Measurements from ENCODE around the gene ATRAID. TPM values are rescaled to one million over a fixed set of nuclear protein-coding genes. Genes with fewer than 3 reads are reported as not detected.

ATRAID gene
- total RNA-seq, 1 donor from 2014 or later: 103 TPM

DNA sequence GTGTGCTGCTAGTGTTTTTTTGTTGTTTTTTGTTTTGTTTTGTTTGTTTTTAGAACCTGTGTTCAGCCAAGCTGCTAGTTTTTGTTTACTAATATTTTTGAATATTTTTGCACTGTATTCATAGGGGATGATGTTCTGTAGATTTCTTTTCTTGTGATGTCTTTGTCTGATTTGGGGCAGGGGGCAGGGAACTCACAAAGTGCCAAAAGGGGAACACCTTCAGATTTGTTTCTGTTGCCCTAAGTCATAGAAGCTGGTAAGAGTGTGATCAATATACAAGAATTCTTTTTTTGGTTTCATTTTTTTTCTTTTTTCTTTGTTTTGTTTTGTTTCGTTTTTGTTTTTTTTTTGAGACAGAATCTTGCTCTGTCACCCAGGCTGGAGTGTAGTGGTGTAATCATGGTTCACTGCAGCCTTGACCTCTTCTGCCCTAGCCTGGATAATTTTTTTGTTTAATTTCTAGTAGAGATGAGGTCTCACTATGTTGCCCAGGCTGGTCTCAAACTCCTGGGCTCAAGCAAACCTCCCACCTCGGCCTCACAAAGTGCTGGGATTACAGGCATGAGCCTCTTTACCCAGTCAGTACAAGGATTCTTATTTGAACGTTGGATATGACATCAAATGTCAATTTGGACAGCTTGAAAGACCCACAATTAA is 32.4 kb upstream of the ATRAID start:
- no peak overlapping the region for H3K27ac Mint-ChIP-seq
- H3K4me3 Mint-ChIP-seq: no peak overlapping the region
- no peaks in the 10 kb centered on the region for H3K4me1 Mint-ChIP-seq (ENCODE audit: unreplicated experiment)
- TF ChIP-seq CTCF (conservative IDR thresholded peaks at IDR 0.05): no peak
- H3K9me3 Mint-ChIP-seq: no peaks in the 10 kb centered on the region
- peaks cover 6% of the 10 kb centered on the region for H3K27me3 Mint-ChIP-seq
- DNase-seq (ENCODE audit: extremely low spot score, unreplicated experiment): no peak
- no peaks in the 10 kb centered on the region for H3K36me3 Mint-ChIP-seq

DNA sequence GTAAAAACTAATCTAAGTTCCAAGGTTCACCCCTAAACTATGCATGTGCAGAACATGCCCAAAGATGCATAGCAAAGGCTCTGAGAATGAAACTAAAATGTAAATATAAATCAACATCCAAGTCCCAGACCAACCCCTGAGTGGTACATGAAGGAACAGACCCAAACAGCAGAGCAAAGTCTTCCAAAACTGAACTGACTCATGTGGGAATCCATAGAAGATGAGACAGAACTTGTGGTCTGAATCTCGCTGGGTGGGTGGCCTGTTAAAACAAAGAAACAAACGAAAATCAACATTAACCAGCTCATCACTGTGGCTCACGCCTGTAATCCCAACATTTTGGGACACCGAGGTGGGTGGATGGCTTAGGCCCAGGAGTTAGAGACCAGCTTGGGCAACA is 29.5 kb upstream of the ATRAID start:
- DNase-seq (ENCODE audit: extremely low spot score, unreplicated experiment): no peak
- Mint-ChIP-seq H3K9me3 (no peaks in the 10 kb centered on the region), H3K4me3 (no peak overlapping the region), H3K27me3 (peaks cover 9% of the 10 kb centered on the region), H3K4me1 (ENCODE audit: unreplicated experiment) (no peaks in the 10 kb centered on the region), H3K36me3 (no peaks in the 10 kb centered on the region), H3K27ac (no peak overlapping the region)
- no peak for TF ChIP-seq CTCF (conservative IDR thresholded peaks at IDR 0.05)

GRCh38 chr2:27184115-27184514 is 27.7 kb upstream of the ATRAID start:
- no peaks in the 10 kb centered on the region for H3K9me3 Mint-ChIP-seq
- no peak for DNase-seq (ENCODE audit: extremely low spot score, unreplicated experiment)
- TF ChIP-seq CTCF (conservative IDR thresholded peaks at IDR 0.05): no peak
- no peaks in the 10 kb centered on the region for H3K4me1 Mint-ChIP-seq (ENCODE audit: unreplicated experiment)
- no peak overlapping the region for H3K27ac Mint-ChIP-seq
- no peak overlapping the region for H3K4me3 Mint-ChIP-seq
- no peaks in the 10 kb centered on the region for H3K36me3 Mint-ChIP-seq
- H3K27me3 Mint-ChIP-seq: peaks cover 7% of the 10 kb centered on the region

- Mint-ChIP-seq H3K27me3 (peaks cover 7% of the 10 kb centered on the region), H3K36me3 (no peaks in the 10 kb centered on the region), H3K9me3 (no peaks in the 10 kb centered on the region), H3K4me3 (no peak overlapping the region), H3K27ac (no peak overlapping the region), H3K4me1 (ENCODE audit: unreplicated experiment) (no peaks in the 10 kb centered on the region)
- DNase-seq (ENCODE audit: extremely low spot score, unreplicated experiment): no peak
- TF ChIP-seq CTCF (conservative IDR thresholded peaks at IDR 0.05): no peak
Measured at GRCh38 chr2:27185331-27186026, 26.4 kb upstream of the ATRAID start.

- peaks cover 10% of the 10 kb centered on the region for H3K27me3 Mint-ChIP-seq
- H3K4me3 Mint-ChIP-seq: no peak overlapping the region
- no peaks in the 10 kb centered on the region for H3K9me3 Mint-ChIP-seq
Measured at GRCh38 chr2:27186613-27187345, 25.1 kb upstream of the ATRAID start.

More at GRCh38 chr2:27186613-27187345, 25.1 kb upstream of the ATRAID start:
- no peaks in the 10 kb centered on the region for H3K4me1 Mint-ChIP-seq (ENCODE audit: unreplicated experiment)
- H3K36me3 Mint-ChIP-seq: no peaks in the 10 kb centered on the region
- no peak overlapping the region for H3K27ac Mint-ChIP-seq
- no peak for TF ChIP-seq CTCF (conservative IDR thresholded peaks at IDR 0.05)
- DNase-seq (ENCODE audit: extremely low spot score, unreplicated experiment): no peak

Data from type B pancreatic cell (in vitro differentiated cells).